GM12872 (cell line): Measurements from ENCODE around the gene VIPR2.

Experiments
- CTCF ChIP-seq: IDR thresholded peaks from 3 replicates; pipeline ENCODE4 v1.5.1; 2011; ENCODE audit warnings: low read depth, mild to moderate bottlenecking, low read length, moderate library complexity; ENCODE audit not compliant: insufficient read depth

VIPR2 gene

DNA sequence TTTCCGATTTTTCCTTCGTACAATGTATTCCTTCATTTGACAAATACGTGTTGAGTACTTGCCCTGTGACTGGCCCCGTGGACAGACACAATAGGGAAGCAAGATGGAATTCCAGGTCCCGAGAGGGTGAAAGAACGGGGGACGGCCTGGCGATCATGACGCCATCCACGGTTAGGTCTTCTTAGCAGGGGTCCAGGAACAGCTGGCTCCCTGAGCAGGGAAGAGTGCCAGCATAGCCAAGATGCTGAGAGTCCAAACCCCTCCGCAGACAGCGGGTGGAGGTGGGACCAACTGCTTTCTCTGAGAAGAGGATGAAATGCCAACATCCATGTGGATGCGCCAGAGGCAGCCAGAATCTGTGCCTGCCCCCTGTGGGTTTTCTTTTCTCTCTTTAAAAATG is 144.6 kb downstream of the VIPR2 start:
- TF ChIP-seq CTCF = no peak

DNA sequence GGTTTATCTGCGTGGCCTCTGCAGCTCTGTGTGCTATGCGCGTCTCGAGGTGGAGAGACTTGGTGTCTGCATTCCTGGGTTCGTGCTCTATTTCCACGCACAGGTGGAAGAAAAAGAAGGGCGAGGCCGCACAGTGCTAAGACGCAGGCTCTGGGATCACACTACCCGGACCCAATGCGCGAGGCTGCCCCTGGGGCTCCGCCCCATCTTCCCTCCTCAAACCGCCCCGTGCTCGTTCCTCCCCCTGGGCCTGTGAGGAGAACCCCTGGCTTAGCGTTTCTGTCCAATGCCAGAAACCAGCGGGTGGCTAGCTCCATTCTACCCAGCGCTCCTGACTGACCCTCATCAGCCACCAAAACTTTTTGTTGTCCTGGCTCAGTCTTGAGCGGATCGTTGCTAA is 145.2 kb downstream of the VIPR2 start:
- no peak for TF ChIP-seq CTCF

DNA sequence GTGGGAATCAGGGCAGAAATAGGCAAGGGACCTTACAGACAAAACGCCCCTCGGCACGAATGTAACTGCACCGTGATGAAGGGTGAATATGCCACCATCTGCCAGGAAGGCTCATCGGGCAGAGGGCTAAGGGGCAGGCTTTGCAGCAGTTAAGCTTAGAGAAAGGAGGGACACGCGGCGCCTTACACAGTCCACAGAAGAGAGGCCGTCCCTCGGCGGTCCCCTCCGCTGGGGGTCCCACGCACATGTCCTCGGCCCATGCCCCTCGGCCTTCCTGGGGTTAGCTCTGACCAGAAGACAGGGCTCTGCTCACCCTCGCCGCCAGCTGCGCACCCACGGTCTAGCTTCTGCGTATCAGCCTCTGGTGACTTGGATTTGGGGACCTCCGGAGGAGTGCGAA is 147.2 kb downstream of the VIPR2 start:
- no peak for TF ChIP-seq CTCF

DNA sequence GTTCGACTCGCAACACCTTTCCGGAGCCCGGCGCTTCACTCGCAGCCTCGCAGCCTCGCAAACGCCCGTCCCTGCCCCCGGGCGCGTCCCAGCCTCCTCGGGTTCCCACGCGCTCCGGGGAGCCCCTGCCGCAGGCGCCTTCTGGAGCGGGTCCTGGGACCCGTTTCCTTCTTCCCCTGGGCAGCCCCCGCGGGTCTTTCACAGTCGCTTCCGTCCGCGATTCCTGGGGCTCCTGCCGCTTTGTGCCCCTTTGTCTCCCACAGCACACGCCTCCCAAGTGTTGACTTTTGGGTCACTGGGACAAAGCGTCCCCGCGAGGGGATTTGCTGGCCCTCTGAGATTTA is 147.6 kb downstream of the VIPR2 start:
- TF ChIP-seq CTCF = no peak

DNA sequence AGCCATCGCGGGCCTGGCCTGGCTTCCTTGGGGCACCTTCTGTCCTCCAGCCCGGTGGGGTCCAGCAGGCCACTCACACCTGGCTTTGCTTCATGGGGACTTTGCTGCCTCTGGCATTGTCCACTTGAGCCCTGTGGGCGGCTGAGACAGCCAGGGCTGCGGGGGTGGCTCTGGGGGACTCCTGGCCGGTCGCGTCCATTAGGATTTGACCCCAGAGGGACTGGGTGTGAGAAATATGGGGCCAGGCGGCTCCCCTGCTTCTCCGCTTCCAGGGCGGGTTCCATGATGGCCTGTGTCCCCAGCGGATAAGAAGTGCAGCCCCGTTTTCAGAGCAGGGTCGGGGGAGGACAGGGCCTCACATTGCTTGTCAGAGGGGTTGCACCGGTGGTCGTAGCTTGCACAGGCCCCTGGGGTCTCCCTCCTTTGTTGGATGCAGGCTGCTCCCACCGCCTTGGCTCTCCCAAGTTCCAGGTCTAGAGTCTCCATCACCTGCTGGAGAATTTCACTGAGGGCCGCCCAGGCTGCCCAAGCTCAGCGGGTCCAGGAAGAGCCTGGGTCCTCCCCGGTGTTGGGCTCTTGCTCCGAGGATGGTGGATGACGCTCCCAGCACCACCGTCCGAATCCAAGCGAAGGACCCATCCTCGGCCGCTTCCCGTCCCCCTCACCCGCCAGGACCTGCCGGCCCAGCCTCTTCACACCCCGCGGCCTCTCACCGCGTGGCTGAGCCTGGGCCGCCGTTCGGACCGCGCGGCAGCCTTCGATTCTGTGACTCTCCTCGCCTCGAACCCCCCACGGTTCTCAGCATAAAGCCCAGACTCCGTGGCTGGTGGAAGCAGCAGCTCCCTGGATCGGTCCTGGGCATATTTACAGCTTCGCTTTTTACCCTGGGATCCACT is 148.2 kb downstream of the VIPR2 start:
- TF ChIP-seq CTCF = no peak

GRCh38 chr7:158995514-158995913 is 149.2 kb downstream of the VIPR2 start:
- TF ChIP-seq CTCF = no peak

GRCh38 chr7:158994687-158995086 is 150.0 kb downstream of the VIPR2 start:
- no peak for TF ChIP-seq CTCF
